ENCODE measurements around the gene LDLRAD3. TPM values are rescaled to one million over a fixed set of nuclear protein-coding genes. Genes with fewer than 3 reads are reported as not detected.

LDLRAD3 gene
- total and polyA plus RNA-seq, 4 experiments from 2014 or later = not detected

DNA sequence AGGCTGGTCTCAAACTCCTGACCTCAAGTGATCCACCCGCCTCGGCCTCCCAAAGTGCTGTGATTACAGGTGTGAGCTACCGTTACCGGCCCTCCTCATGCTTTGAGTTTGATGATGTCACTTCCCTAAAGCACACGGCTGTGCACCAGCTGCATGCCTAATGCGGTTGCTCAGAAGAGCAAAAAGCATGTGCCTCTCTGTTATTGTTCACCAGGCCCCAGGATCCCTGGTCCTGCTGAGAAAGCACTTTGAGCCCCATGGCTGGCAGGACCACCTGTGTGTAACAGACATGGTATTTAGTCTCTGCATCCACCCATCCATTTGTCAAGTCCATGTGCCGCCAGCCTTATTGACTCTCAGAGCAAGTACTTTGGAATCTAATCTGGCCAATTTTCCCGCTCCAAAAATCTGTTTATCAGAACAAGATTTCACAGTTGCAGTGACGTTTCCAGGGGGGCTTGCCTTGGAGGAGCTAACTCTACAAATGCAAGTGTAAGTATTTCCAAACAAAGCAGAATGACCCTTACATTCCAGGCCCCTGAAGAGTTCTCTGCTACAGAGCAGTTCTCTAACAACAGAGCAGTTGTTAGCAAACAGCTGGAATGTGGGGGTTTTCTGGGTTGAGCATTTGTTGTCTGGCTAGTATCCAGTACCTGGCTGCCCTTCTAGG, 89.4 kb downstream of the LDLRAD3 start:
- no peaks in the 10 kb centered on the region for H3K27me3 ChIP-seq (ENCODE audit: insufficient read depth, low read length)
- no peak overlapping the region for H3K4me3 Mint-ChIP-seq
- no peaks in the 10 kb centered on the region for H3K4me1 ChIP-seq (ENCODE audit: insufficient read depth, low read length)
- H3K27me3 Mint-ChIP-seq = peaks cover 0 to 1% of the 10 kb centered on the region in 2 donors
- H3K9me3 ChIP-seq (ENCODE audit: control insufficient read depth in 1 of 2, low read length in 2 of 2) = no peaks in the 10 kb centered on the region
- no peak for DNase-seq
- no peak overlapping the region for H3K27ac ChIP-seq (ENCODE audit: low read depth, low read length)
- ChIA-PET POLR2A (ENCODE audit: partially characterized antibody) (no interaction called here), CTCF (ENCODE audit: partially characterized antibody) (no interaction called here)
- H3K36me3 ChIP-seq (ENCODE audit: insufficient read depth, low read length) = no peaks in the 10 kb centered on the region
- no peaks in the 10 kb centered on the region for H3K4me1 Mint-ChIP-seq
- no peaks in the 10 kb centered on the region for H3K36me3 Mint-ChIP-seq
- no peak overlapping the region for H3K4me3 ChIP-seq (ENCODE audit: low read length in 2 of 2)
- intact Hi-C loops (cut with micrococcal nuclease) = no loop called here
- peaks cover 0 to 2% (median 0%) of the 10 kb centered on the region in 8 donors for H3K9me3 Mint-ChIP-seq
- H3K27ac Mint-ChIP-seq = no peak overlapping the region

DNA sequence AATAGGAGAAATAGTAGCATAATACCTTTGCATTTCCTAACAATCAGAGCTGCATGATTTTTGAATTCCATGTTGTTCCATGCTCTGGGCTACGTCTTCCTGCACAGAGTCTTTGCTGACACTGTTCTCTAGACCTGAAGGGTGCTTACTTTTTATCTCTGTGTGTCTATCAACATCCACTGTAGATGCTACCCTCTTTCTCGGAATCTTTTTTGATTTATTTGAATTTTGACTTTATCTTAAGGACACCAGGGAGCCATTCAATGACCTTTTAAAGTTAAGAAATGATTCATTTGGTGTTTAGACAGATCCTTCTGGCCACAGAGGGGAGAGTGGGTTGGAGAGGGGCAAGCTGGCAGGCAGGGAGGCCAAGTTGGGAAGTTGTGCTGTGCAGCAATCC, 90.1 kb downstream of the LDLRAD3 start:
- intact Hi-C loops (cut with micrococcal nuclease) = no loop called here
- H3K27ac ChIP-seq (ENCODE audit: low read depth, low read length) = no peak overlapping the region
- peaks cover 0 to 2% (median 0%) of the 10 kb centered on the region in 8 donors for H3K9me3 Mint-ChIP-seq
- no peak for DNase-seq
- H3K27me3 Mint-ChIP-seq = peaks cover 0 to 1% of the 10 kb centered on the region in 2 donors
- no peaks in the 10 kb centered on the region for H3K27me3 ChIP-seq (ENCODE audit: insufficient read depth, low read length)
- H3K4me3 Mint-ChIP-seq = no peak overlapping the region
- no peaks in the 10 kb centered on the region for H3K4me1 Mint-ChIP-seq
- POLR2A ChIA-PET (ENCODE audit: partially characterized antibody) = no interaction called here
- H3K27ac Mint-ChIP-seq = no peak overlapping the region
- no peaks in the 10 kb centered on the region for H3K9me3 ChIP-seq (ENCODE audit: control insufficient read depth in 1 of 2, low read length in 2 of 2)
- no peaks in the 10 kb centered on the region for H3K4me1 ChIP-seq (ENCODE audit: insufficient read depth, low read length)
- CTCF ChIA-PET (ENCODE audit: partially characterized antibody) = no interaction called here
- no peak overlapping the region for H3K4me3 ChIP-seq (ENCODE audit: low read length in 2 of 2)
- no peaks in the 10 kb centered on the region for H3K36me3 Mint-ChIP-seq
- no peaks in the 10 kb centered on the region for H3K36me3 ChIP-seq (ENCODE audit: insufficient read depth, low read length)

DNA sequence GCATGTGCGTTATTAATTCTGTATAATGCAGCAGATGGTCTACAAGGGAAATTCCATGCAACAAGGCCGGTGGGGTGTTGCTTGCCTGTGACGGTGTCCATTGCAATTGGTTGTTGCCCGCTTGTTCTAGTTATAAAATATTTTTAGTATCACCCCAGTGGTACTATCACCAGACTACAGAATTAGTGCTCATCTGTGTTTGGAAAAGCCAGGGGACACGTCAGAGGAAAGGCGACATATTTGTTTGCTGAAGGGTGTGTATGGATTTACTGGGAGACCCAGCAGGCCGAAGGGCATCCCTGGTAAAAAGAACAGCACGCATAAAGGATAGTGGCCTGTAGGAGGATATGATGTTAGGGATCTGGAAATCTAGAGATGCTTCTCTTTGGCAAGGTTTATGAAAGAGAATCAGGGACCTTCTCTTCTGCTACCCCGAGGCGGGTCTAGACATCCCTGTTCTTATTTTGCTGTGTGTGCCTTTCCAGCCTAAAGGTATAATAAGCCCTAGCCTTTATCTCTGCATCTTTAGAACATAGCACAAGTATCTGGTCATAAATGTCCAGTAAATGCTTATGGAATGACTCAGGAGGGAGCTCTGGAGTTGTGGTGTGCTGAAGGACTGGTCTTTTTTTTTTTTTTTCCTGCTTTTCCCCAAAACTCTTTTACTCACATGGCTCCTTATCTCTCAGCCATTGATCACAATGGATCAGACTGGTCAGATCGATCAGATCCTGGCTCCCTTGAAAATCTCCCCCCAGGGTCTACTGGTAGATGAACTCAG, 90.9 kb downstream of the LDLRAD3 start:
- H3K4me1 Mint-ChIP-seq = no peaks in the 10 kb centered on the region
- Histone ChIP-seq H3K36me3 (ENCODE audit: insufficient read depth, low read length) (no peaks in the 10 kb centered on the region), H3K4me3 (ENCODE audit: low read length in 2 of 2) (no peak overlapping the region), H3K4me1 (ENCODE audit: insufficient read depth, low read length) (no peaks in the 10 kb centered on the region), H3K9me3 (ENCODE audit: control insufficient read depth in 1 of 2, low read length in 2 of 2) (no peaks in the 10 kb centered on the region), H3K27me3 (ENCODE audit: insufficient read depth, low read length) (no peaks in the 10 kb centered on the region), H3K27ac (ENCODE audit: low read depth, low read length) (no peak overlapping the region)
- H3K9me3 Mint-ChIP-seq = peaks cover 0 to 2% (median 0%) of the 10 kb centered on the region in 8 donors
- no peak overlapping the region for H3K4me3 Mint-ChIP-seq
- intact Hi-C loops (cut with micrococcal nuclease) = no loop called here
- POLR2A ChIA-PET (ENCODE audit: partially characterized antibody) = no interaction called here
- H3K36me3 Mint-ChIP-seq = no peaks in the 10 kb centered on the region
- H3K27me3 Mint-ChIP-seq = peaks cover 1 to 5% of the 10 kb centered on the region in 2 donors
- CTCF ChIA-PET (ENCODE audit: partially characterized antibody) = no interaction called here
- H3K27ac Mint-ChIP-seq = no peak overlapping the region
- no peak for DNase-seq

DNA sequence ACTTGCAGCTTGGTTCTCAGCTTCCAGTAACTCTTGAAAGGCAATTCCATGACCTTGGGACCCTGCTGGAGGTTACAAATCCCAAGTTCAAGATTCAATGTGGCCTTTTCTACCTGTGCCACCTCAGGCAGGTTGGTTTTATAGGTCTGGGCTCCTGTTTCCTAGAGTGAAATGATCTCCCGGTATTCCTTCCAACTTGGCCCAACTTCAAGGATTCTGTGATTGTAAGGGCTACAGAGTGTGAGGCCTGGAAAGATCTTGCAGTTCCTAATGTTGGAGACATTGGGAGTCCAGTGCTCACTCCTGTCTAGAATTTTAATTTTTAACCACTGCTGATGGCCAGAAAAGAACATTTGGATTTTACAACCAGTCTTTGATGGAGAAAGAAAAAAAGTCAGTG, 91.6 kb downstream of the LDLRAD3 start:
- peaks cover 1 to 10% of the 10 kb centered on the region in 2 donors for H3K27me3 Mint-ChIP-seq
- POLR2A ChIA-PET (ENCODE audit: partially characterized antibody) = no interaction called here
- no peak for DNase-seq
- H3K4me3 Mint-ChIP-seq = no peak overlapping the region
- H3K27ac ChIP-seq (ENCODE audit: low read depth, low read length) = no peak overlapping the region
- H3K4me3 ChIP-seq (ENCODE audit: low read length in 2 of 2) = no peak overlapping the region
- H3K9me3 Mint-ChIP-seq = peaks cover 0 to 2% (median 0%) of the 10 kb centered on the region in 8 donors
- CTCF ChIA-PET (ENCODE audit: partially characterized antibody) = no interaction called here
- H3K27me3 ChIP-seq (ENCODE audit: insufficient read depth, low read length) = no peaks in the 10 kb centered on the region
- H3K4me1 Mint-ChIP-seq = no peaks in the 10 kb centered on the region
- H3K36me3 Mint-ChIP-seq = no peaks in the 10 kb centered on the region
- H3K27ac Mint-ChIP-seq = no peak overlapping the region
- no peaks in the 10 kb centered on the region for H3K9me3 ChIP-seq (ENCODE audit: control insufficient read depth in 1 of 2, low read length in 2 of 2)
- H3K4me1 ChIP-seq (ENCODE audit: insufficient read depth, low read length) = no peaks in the 10 kb centered on the region
- no peaks in the 10 kb centered on the region for H3K36me3 ChIP-seq (ENCODE audit: insufficient read depth, low read length)
- intact Hi-C loops (cut with micrococcal nuclease) = no loop called here

DNA sequence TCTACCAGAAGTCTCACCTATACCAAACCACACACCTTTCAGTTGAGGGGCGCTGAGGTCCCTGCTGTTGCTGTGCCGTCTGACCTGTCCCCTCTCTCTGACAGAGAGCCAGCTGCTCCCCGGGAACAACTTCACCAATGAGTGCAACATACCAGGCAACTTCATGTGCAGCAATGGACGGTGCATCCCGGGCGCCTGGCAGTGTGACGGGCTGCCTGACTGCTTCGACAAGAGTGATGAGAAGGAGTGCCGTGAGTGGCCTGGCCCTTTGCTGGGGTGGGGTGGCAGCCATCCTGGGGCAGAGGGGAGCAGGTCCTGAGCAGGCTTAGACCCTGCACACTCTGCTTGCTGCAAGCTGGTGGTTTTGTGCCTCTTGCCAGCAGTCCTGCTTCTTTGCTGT, 92.1 kb downstream of the LDLRAD3 start:
- Histone ChIP-seq H3K27me3 (ENCODE audit: insufficient read depth, low read length) (no peaks in the 10 kb centered on the region), H3K27ac (ENCODE audit: low read depth, low read length) (no peak overlapping the region), H3K4me3 (ENCODE audit: low read length in 2 of 2) (no peak overlapping the region), H3K4me1 (ENCODE audit: insufficient read depth, low read length) (no peaks in the 10 kb centered on the region), H3K9me3 (ENCODE audit: control insufficient read depth in 1 of 2, low read length in 2 of 2) (no peaks in the 10 kb centered on the region), H3K36me3 (ENCODE audit: insufficient read depth, low read length) (no peaks in the 10 kb centered on the region)
- Mint-ChIP-seq H3K36me3 (no peaks in the 10 kb centered on the region), H3K9me3 (peaks cover 0 to 2% (median 0%) of the 10 kb centered on the region in 8 donors), H3K4me1 (no peaks in the 10 kb centered on the region), H3K4me3 (no peak overlapping the region), H3K27me3 (peaks cover 1 to 10% of the 10 kb centered on the region in 2 donors), H3K27ac (no peak overlapping the region)
- intact Hi-C loops (cut with micrococcal nuclease) = no loop called here
- POLR2A ChIA-PET (ENCODE audit: partially characterized antibody) = no interaction called here
- CTCF ChIA-PET (ENCODE audit: partially characterized antibody) = no interaction called here
- no peak for DNase-seq

DNA sequence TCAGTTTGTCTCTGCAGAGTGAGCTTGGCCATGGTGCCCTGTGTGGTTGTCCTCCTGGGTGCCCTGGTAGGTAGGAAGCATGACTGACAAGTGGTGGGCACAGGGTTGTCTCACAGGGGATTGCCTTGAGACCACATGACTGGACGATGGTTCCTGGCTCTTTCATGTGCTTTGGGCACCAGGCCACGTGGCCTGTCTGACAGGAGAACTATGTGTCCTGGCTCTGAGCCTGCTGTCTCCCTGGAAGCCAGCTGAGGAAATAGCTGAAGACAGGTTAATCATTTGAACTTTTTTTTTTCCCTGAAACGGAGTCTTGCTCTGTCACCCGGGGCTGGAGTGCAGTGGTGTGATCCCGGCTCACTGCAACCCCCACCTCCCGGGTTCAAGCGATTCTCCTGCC, 93.2 kb downstream of the LDLRAD3 start:
- no peak overlapping the region for H3K27ac Mint-ChIP-seq
- no peaks in the 10 kb centered on the region for H3K36me3 Mint-ChIP-seq
- no peak overlapping the region for H3K4me3 Mint-ChIP-seq
- Histone ChIP-seq H3K36me3 (ENCODE audit: insufficient read depth, low read length) (no peaks in the 10 kb centered on the region), H3K27me3 (ENCODE audit: insufficient read depth, low read length) (no peaks in the 10 kb centered on the region), H3K9me3 (ENCODE audit: control insufficient read depth in 1 of 2, low read length in 2 of 2) (no peaks in the 10 kb centered on the region), H3K4me3 (ENCODE audit: low read length in 2 of 2) (no peak overlapping the region), H3K4me1 (ENCODE audit: insufficient read depth, low read length) (no peaks in the 10 kb centered on the region), H3K27ac (ENCODE audit: low read depth, low read length) (no peak overlapping the region)
- DNase-seq = no peak
- ChIA-PET POLR2A (ENCODE audit: partially characterized antibody) (no interaction called here), CTCF (ENCODE audit: partially characterized antibody) (no interaction called here)
- intact Hi-C loops (cut with micrococcal nuclease) = no loop called here
- no peaks in the 10 kb centered on the region for H3K4me1 Mint-ChIP-seq
- H3K9me3 Mint-ChIP-seq = peaks cover 0 to 2% (median 0%) of the 10 kb centered on the region in 8 donors
- H3K27me3 Mint-ChIP-seq = peaks cover 1 to 12% of the 10 kb centered on the region in 2 donors

DNA sequence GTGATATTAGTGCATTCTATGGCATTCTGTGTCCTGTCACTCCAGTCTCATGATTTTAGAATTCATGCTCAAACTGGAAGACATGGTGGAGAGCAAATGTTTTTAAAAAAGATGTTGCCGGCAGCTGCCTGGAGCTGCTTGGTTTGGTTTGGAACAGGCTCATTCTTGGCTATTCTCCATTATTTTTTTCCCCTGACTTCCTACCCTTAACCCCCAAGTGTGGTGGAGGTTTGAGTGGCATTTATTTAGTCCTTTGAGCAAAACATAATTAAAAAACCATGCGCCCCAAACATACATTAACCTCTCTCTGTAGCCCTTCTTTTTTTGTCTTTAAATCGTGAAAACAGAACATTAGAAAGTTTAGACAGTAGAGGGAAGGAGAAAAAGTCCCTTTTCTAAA, 94.7 kb downstream of the LDLRAD3 start:
- no peaks in the 10 kb centered on the region for H3K36me3 Mint-ChIP-seq
- no peaks in the 10 kb centered on the region for H3K9me3 ChIP-seq (ENCODE audit: control insufficient read depth in 1 of 2, low read length in 2 of 2)
- ChIA-PET CTCF (ENCODE audit: partially characterized antibody) (no interaction called here), POLR2A (ENCODE audit: partially characterized antibody) (no interaction called here)
- no peaks in the 10 kb centered on the region for H3K36me3 ChIP-seq (ENCODE audit: insufficient read depth, low read length)
- intact Hi-C loops (cut with micrococcal nuclease) = no loop called here
- no peak overlapping the region for H3K27ac ChIP-seq (ENCODE audit: low read depth, low read length)
- peaks cover 1 to 12% of the 10 kb centered on the region in 2 donors for H3K27me3 Mint-ChIP-seq
- DNase-seq = no peak
- no peak overlapping the region for H3K27ac Mint-ChIP-seq
- H3K4me1 ChIP-seq (ENCODE audit: insufficient read depth, low read length) = no peaks in the 10 kb centered on the region
- H3K4me3 ChIP-seq (ENCODE audit: low read length in 2 of 2) = no peak overlapping the region
- peaks cover 0 to 2% (median 0%) of the 10 kb centered on the region in 8 donors for H3K9me3 Mint-ChIP-seq
- H3K4me3 Mint-ChIP-seq = no peak overlapping the region
- no peaks in the 10 kb centered on the region for H3K27me3 ChIP-seq (ENCODE audit: insufficient read depth, low read length)
- H3K4me1 Mint-ChIP-seq = no peaks in the 10 kb centered on the region

Measured in CD4-positive, alpha-beta memory T cell (primary cell).